Uterus (tissue), 2 donors: Measurements from ENCODE around the gene NMT1.

ENCODE experiments used
- POLR2A ChIP-seq, 2 donors: fragments of 450-650 bp; IDR thresholded peaks; one replicate each; pipeline ENCODE4 v1.6.1; 2016; ENCODE audit warnings: antibody characterized with exemption in 2 of 2, mild to moderate bottlenecking in 1 of 2, moderate library complexity in 1 of 2
- TF ChIP-seq, protein P1 (sequence below), 4 experiments: fragments of 200-600 bp in 2 of 4; fragments of 450-650 bp in 2 of 4; sonication (generic) in 2 of 4; IDR thresholded peaks; one replicate each; pipeline ENCODE4 v1.5.1; 2016 to 2019; ENCODE audit warnings: antibody characterized with exemption in 4 of 4, mild to moderate bottlenecking in 2 of 4, moderate library complexity in 1 of 4

- TF ChIP-seq, protein P1, sequence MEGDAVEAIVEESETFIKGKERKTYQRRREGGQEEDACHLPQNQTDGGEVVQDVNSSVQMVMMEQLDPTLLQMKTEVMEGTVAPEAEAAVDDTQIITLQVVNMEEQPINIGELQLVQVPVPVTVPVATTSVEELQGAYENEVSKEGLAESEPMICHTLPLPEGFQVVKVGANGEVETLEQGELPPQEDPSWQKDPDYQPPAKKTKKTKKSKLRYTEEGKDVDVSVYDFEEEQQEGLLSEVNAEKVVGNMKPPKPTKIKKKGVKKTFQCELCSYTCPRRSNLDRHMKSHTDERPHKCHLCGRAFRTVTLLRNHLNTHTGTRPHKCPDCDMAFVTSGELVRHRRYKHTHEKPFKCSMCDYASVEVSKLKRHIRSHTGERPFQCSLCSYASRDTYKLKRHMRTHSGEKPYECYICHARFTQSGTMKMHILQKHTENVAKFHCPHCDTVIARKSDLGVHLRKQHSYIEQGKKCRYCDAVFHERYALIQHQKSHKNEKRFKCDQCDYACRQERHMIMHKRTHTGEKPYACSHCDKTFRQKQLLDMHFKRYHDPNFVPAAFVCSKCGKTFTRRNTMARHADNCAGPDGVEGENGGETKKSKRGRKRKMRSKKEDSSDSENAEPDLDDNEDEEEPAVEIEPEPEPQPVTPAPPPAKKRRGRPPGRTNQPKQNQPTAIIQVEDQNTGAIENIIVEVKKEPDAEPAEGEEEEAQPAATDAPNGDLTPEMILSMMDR (IDR thresholded peaks at IDR 0.05), result no peak
- no peak for TF ChIP-seq POLR2A (IDR thresholded peaks at IDR 0.05)
Observed at GRCh38 chr17:45146592-45146889, 85.4 kb downstream of the NMT1 start.
